Nephron (organoid): ENCODE results near the gene TBCCD1.
"Not testable (repeated sequence)": the region's sequence is repeated elsewhere in the genome, so short reads cannot be mapped to it uniquely, and the experiment has no call there.

Source experiments
- H3K27ac Mint-ChIP-seq, 3 experiments: 2 replicates each; pipeline ENCODE4 v1.8.0; 2020; ENCODE audit warnings: mixed read lengths in 3 of 3, mild to moderate bottlenecking in 2 of 3, moderate library complexity in 1 of 3
- H3K27me3 Mint-ChIP-seq: 2 replicates; pipeline ENCODE4 v1.8.0; 2021; ENCODE audit warnings: low read depth, mild to moderate bottlenecking, moderate library complexity, mixed read lengths
- H3K36me3 Mint-ChIP-seq: 2 replicates; pipeline ENCODE4 v1.8.0; 2020; ENCODE audit warnings: low read depth, mixed read lengths
- H3K4me1 Mint-ChIP-seq: 2 replicates; pipeline ENCODE4 v1.8.0; 2020; ENCODE audit warnings: mixed read lengths
- H3K4me3 Mint-ChIP-seq, 3 experiments: 2 replicates each; pipeline ENCODE4 v1.8.0; 2020; ENCODE audit warnings: mild to moderate bottlenecking in 3 of 3, mixed read lengths in 3 of 3, moderate library complexity in 2 of 3
- H3K9me3 Mint-ChIP-seq: 2 replicates; pipeline ENCODE4 v1.8.0; 2020; ENCODE audit warnings: mixed read lengths
- TF ChIP-seq, protein P1 (sequence below), 3 experiments: fragments of 200-600 bp; sonication (generic); IDR thresholded peaks; one replicate each; pipeline ENCODE4 v1.5.0; 2021; ENCODE audit warnings: antibody characterized with exemption in 3 of 3; ENCODE audit not compliant: unreplicated experiment in 3 of 3

TBCCD1 gene

GRCh38 chr3:186588632-186589031, 21.5 kb upstream of the TBCCD1 start:
- Mint-ChIP-seq H3K4me3 (no peak overlapping the region), H3K4me1 (no peaks in the 10 kb centered on the region)

GRCh38 chr3:186587183-186587582, 20.0 kb upstream of the TBCCD1 start:
- Mint-ChIP-seq H3K27ac (no peak overlapping the region), H3K4me1 (no peaks in the 10 kb centered on the region), H3K27me3 (peaks cover 2% of the 10 kb centered on the region), H3K36me3 (peaks cover 28% of the 10 kb centered on the region), H3K4me3 (no peak overlapping the region), H3K9me3 (no peaks in the 10 kb centered on the region)
- TF ChIP-seq, protein P1, sequence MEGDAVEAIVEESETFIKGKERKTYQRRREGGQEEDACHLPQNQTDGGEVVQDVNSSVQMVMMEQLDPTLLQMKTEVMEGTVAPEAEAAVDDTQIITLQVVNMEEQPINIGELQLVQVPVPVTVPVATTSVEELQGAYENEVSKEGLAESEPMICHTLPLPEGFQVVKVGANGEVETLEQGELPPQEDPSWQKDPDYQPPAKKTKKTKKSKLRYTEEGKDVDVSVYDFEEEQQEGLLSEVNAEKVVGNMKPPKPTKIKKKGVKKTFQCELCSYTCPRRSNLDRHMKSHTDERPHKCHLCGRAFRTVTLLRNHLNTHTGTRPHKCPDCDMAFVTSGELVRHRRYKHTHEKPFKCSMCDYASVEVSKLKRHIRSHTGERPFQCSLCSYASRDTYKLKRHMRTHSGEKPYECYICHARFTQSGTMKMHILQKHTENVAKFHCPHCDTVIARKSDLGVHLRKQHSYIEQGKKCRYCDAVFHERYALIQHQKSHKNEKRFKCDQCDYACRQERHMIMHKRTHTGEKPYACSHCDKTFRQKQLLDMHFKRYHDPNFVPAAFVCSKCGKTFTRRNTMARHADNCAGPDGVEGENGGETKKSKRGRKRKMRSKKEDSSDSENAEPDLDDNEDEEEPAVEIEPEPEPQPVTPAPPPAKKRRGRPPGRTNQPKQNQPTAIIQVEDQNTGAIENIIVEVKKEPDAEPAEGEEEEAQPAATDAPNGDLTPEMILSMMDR (IDR thresholded peaks at IDR 0.05; ENCODE audit: unreplicated experiment in 3 of 3), result no peak

More at GRCh38 chr3:186588632-186589031, 21.5 kb upstream of the TBCCD1 start:
- TF ChIP-seq, protein P1 (IDR thresholded peaks at IDR 0.05; ENCODE audit: unreplicated experiment in 3 of 3), result no peak
- no peaks in the 10 kb centered on the region for H3K9me3 Mint-ChIP-seq
- H3K36me3 Mint-ChIP-seq, result peaks cover 18% of the 10 kb centered on the region
- no peak overlapping the region for H3K27ac Mint-ChIP-seq
- peaks cover 6% of the 10 kb centered on the region for H3K27me3 Mint-ChIP-seq

- H3K4me1 Mint-ChIP-seq, H3K27me3 Mint-ChIP-seq, H3K27ac Mint-ChIP-seq, H3K9me3 Mint-ChIP-seq, H3K4me3 Mint-ChIP-seq: not testable (repeated sequence)
- peaks cover 36% of the 10 kb centered on the region for H3K36me3 Mint-ChIP-seq
Measured at GRCh38 chr3:186586245-186586644, 19.1 kb upstream of the TBCCD1 start.

DNA sequence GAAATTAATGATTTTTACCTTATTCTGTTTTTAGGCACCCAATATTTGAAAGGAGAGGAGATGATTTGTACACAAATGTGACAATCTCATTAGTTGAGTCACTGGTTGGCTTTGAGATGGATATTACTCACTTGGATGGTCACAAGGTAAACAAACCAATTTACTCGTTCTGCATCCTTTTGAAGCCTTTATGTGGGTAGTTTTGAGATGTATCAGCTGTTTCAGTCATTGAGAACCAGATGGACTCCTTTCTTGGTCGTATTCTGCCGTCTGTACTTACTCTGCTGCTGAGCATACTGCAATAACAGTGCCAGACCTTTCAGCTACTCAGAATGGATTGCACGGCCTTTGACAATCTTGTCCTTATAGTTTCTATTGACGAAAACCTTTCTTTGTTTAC, 16.7 kb upstream of the TBCCD1 start:
- no peak overlapping the region for H3K4me3 Mint-ChIP-seq
- H3K4me1 Mint-ChIP-seq, result no peaks in the 10 kb centered on the region
- H3K27me3 Mint-ChIP-seq, result no peaks in the 10 kb centered on the region
- H3K36me3 Mint-ChIP-seq, result peaks cover 51% of the 10 kb centered on the region
- no peaks in the 10 kb centered on the region for H3K9me3 Mint-ChIP-seq
- no peak overlapping the region for H3K27ac Mint-ChIP-seq
- TF ChIP-seq, protein P1 (IDR thresholded peaks at IDR 0.05; ENCODE audit: unreplicated experiment in 3 of 3), result no peak

DNA sequence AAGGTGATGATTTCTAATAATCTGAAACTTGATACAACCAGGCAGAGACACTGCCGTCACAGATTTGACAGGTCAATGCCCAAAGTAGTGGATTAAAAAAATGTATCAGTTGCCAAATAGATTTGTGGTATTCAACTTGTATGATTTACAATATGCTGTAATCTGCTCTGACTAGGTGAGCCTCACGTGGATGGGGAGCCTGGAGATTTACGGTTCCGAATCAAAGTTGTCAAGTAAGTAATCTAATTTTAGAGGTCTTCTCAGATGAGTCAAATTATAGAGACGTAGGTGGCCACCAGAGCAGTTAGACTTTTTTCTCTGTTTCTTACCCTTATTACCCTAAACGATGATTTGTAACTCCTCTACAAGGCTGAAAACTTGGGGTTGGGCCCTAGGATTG, 15.4 kb upstream of the TBCCD1 start:
- H3K27me3 Mint-ChIP-seq, result no peaks in the 10 kb centered on the region
- no peaks in the 10 kb centered on the region for H3K4me1 Mint-ChIP-seq
- H3K4me3 Mint-ChIP-seq, result no peak overlapping the region
- no peaks in the 10 kb centered on the region for H3K9me3 Mint-ChIP-seq
- TF ChIP-seq, protein P1 (IDR thresholded peaks at IDR 0.05; ENCODE audit: unreplicated experiment in 3 of 3), result no peak
- peaks cover 59% of the 10 kb centered on the region for H3K36me3 Mint-ChIP-seq
- no peak overlapping the region for H3K27ac Mint-ChIP-seq

GRCh38 chr3:186580785-186581184, 13.6 kb upstream of the TBCCD1 start:
- no peak overlapping the region for H3K27ac Mint-ChIP-seq
- H3K4me1 Mint-ChIP-seq, result no peaks in the 10 kb centered on the region
- H3K9me3 Mint-ChIP-seq, result no peaks in the 10 kb centered on the region
- H3K27me3 Mint-ChIP-seq, result no peaks in the 10 kb centered on the region
- no peak overlapping the region for H3K4me3 Mint-ChIP-seq
- TF ChIP-seq, protein P1 (IDR thresholded peaks at IDR 0.05; ENCODE audit: unreplicated experiment in 3 of 3), result no peak
- peaks cover 70% of the 10 kb centered on the region for H3K36me3 Mint-ChIP-seq
